HG03280 (cell line): ENCODE measurements around the gene GDA.

Experiments
- ATAC-seq: cut with Tn5 transposase; IDR thresholded peaks from one replicate; pipeline ENCODE4 v1.9.1; 2021; ENCODE audit warnings: mild to moderate bottlenecking, moderate library complexity; ENCODE audit not compliant: unreplicated experiment

Gene GDA

DNA sequence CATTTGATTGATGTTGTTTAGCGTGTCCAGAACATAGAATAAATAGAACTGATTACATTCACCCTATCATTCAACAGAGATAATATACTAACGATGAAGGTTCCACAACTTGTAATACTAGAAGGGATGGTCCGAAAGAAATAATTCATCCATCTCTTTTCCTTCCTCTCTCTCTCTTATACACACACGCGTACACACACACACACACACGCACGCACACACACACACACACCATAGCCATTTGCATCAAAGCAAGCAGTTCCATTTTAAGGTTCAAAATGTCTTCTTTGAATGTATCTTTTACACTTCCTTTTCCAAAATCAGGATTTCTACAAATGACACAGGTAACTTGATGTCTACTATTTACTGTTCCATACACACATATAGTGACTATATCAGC, 887 bp downstream of the GDA start:
- ATAC-seq: no peak

GRCh38 chr9:72150661-72151060, 1.4 kb downstream of the GDA start:
- no peak for ATAC-seq

DNA sequence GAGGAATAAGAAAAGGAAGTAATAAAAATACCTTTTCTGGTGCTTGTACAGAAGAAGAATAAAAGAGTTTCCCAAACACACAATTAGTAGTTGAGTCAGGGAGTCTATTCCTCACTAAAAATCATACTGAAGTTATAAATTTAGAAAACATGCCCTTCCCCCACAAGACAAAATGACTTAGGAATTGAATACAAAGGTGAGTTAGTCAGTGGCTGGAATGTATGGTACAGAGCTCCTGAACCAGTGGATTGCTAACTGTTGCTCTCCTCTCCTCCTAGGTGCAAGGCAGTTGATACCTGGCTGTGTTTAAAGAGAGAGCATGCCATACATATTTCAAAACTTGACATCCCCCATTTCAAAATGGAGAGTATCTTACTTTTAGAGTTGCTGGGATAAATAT, 1.9 kb downstream of the GDA start:
- ATAC-seq: no peak

DNA sequence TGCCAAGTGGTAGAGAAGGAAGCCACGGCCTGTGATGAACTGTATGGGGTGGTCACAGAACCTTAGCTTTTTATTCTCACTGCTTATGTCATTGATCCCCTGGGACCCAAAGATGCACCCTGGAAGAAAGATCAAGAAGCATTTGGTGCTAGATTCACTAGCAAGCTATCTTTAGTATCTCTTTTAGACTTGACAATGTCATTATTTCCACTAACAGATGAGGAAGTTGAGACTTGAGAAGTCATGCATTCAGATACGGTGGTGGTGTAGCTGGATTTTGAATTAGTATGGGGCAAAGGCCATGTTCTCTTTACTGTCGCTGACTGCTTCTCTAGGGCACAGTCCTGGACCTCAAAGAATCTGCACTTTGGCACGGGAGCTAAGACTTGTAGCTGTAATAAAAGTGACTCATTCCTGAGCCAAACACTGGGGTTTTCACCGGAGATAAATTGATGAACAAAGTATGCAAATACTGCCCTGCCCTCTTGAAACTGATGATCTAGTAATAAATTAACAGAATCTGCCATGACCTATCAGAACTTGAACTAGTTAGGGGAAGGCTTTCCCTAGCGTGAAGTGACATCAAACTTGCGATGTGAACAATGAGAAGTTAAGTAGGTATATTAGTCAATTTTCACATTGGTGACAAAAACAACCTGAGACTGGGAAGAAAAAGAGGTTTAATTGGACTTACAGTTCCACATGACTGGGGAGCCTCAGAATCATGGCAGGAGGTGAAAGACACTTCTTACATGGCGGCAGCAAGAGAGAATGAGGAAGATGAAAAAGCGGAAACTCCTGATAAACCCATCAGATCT, 5.4 kb downstream of the GDA start:
- ATAC-seq: peak; percentile 73

DNA sequence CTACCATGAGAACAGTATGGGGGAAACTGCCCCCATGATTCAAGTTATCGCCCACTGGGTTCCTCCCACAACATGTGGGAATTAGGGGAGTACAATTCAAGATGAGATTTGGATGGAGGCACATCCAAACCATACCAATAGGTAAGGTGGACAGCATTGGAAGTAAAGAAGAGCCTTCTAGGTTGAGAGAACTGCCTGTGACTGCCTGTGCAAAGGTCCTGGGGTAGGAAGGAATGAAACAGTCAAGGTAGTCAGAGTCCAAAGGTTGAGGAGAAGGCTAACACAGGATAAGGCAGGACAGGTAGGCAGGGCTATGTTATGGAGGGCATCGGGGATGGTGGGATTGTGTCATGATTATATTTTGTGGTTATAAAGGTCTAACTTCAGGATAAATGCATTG, 6.1 kb downstream of the GDA start:
- ATAC-seq: no peak

DNA sequence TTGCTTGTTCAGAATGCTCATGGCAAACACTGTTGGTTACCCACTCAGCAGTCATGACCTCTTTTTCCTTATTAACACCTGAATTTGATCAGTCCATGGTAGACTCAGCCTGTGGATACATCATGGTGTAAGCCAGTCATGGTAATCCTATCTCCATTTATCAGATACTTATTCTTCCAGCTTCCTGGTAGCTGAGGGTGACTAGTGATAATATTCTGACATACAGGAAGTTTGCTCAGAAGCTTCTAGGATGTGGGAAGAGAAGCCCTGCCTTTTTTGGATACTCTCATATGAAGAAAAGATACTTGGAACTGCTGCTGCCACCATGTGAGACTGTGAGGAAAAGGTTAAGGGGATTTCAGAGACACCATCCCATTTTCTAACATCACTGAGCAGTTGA, 7.3 kb downstream of the GDA start:
- no peak for ATAC-seq

DNA sequence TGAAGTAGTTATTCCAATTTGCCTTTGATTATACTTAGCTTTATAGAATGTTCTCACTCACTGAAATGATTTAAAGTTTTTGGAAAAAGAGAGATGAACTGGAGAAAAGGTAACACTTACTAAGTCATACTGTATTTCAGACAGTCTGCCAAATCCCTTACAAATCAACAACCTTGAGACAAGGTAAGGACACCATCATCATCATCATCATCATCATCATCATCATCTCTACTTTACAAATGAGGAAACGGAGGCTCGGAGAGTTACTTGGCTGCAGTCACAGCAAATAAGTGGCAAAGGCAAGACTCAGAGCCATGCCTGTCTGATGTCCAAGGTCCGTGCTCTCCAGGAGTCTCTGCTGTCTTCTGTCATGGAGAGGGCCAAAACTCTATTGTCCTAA, 9.4 kb downstream of the GDA start:
- ATAC-seq: no peak

DNA sequence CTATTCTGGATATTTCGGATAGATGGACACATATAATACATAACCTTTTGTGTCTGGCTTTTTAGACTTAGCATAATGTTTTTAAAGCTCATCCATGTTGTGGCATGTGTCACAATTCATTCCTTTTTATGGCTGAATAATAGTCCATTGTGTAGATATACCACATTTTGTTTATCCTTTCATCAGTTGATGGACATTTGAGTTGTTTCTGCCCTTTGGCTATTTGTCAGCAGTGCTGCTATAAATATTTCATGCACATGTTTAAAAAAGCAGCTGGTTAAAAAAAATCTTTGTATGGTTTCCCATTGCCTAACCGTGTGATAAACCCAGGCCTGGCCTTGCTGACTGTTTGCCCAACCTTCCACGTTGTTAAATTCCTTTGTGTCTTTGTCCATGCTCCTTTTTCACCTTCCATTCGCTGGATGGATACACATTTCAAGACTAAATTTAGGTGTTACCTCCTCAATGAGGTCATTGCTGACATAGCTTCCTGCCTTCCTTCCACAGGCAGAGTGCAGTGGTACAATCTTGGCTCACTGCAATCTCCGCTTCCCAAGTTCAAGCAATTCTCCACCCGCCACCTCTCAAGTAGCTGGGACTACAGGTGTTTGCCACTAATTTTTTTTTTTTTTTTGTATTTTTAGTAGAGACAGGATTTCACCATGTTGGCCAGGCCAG, 11.3 kb downstream of the GDA start:
- ATAC-seq: no peak

DNA sequence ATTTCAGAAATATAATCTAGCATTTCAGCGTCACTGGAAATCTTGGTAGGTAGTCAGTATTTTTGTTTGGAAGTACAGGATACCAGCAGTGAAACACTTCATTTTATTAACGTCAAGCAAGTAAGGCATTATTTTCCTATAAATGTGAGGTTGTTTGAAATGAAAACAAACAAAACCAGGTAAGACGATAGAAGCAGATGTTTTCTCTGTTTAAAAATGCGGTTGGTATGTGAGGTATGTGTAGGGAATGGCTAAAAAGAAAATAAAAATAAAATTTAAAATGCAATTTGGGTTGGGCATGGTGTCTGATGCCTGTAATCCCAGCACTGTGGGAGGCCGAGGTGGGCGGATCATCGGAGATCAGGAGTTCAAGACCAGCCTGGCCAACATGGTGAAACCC, 16.1 kb downstream of the GDA start:
- no peak for ATAC-seq

DNA sequence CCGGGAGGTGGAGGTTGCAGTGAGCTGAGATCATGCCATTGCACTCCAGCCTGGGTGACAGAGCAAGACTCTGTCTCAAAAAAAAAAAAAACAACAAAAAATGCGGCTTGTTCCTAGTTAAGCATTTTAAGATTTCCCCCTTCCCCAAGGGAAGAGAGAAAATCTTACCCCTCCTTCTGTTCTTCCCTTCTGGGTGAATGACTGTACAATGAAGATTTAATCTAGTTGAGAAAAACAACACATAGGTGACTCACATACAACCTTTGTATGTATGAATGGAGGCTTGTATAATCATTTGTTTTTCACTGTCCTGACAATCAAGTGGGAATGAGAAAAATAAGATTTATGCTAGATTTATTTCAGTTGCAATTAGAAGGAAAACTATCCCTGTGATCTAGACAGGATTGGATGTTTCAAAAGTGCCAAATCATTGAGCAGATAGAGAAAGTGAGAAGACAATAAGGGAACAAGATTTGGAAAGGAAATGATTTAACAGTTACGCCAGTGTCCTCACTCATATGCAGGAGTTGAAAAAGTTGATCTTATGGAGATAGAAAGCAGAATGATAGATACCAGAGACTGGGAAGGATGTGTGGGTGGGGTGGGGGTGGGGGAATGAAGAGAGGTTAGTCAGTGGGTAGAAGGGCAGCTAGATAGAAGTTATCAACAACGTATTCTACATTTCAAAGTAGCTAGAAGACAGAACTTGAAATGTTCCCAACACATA, 16.7 kb downstream of the GDA start:
- ATAC-seq: no peak

- no peak for ATAC-seq
Measured at GRCh38 chr9:72168075-72168474, 18.8 kb downstream of the GDA start.

- no peak for ATAC-seq
Measured at GRCh38 chr9:72169178-72169577, 19.9 kb downstream of the GDA start.

DNA sequence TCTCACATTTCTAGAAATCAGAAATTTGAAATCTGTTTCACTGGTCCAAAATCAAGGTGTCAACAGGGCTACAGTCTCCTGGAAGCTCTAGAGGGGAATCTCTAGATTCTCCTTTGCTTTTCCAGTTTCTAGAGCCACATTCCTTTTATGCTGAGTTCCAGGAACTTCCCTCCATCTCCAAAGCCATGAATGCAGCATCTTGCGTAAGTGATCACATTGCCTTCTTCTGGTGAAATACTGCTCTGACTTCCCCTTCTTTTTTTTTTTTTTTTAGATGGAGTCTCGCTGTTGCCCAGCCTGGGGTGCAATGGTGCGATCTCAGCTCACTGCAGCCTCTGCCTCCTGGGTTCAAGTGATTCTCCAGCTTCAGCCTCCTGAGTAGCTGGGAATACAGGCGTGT, 23.8 kb downstream of the GDA start:
- no peak for ATAC-seq

- ATAC-seq: no peak
Measured at GRCh38 chr9:72185561-72185960, 36.3 kb downstream of the GDA start.

GRCh38 chr9:72187121-72187695, 38.0 kb downstream of the GDA start:
- no peak for ATAC-seq

GRCh38 chr9:72188232-72188631, 39.0 kb downstream of the GDA start:
- no peak for ATAC-seq

DNA sequence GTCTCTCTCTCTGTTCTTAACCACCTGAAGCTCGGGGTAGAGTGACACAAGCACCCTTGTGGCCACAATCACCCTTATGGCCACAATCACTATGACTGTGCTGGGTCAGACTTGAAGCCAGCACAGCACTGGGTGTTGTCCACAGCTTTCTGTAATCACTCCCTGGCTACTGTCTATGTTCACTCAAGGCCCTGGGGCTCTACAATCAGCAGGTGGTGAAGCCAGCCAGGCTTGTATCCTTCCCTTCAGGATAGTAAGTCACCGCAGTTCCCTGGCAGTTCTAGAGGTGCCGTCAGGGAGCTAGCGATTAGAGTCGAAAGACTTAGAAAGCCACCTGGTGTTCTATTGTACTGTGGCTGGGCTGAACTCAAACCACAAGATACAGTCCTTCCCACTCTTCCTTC, 44.2 kb downstream of the GDA start:
- peak; percentile 79 for ATAC-seq

- ATAC-seq: no peak
Measured at GRCh38 chr9:72199238-72199637, 50.0 kb downstream of the GDA start.

- ATAC-seq: no peak
Measured at GRCh38 chr9:72200452-72200851, 51.2 kb downstream of the GDA start.

DNA sequence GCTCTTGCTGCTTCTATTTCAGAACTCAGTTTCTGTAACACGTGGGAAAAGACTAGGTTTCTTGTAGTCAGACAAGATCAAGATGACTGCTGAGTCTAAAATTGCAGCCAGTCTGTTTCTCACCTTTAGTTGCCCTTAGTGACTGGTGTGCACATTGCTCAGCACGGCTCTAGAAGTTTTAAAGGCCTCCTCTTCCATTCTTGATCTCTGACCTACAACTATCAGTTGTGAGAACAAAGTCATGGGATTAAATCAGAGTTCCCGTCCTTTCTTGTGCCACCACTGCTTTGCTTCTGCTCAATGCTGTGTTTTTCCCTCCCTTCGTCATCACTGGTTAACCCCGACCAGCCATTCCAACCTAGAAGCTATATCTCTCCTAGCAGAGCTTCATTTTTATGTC, 52.8 kb downstream of the GDA start:
- no peak for ATAC-seq

GRCh38 chr9:72203205-72203803, 54.1 kb downstream of the GDA start:
- peak; percentile 56 for ATAC-seq
